GM19240 (cell line): Measurements from ENCODE around the gene YIPF2.
A peak's percentile ranks its signal among the peaks of the same experiment; 100 is the strongest.
"Not testable (repeated sequence)": the region's sequence is repeated elsewhere in the genome, so short reads cannot be mapped to it uniquely, and the experiment has no call there.

Source experiments
- DNase-seq: peaks from one replicate; pipeline ENCODE4 v3.0.0; 2011; ENCODE audit warnings: low spot score; ENCODE audit not compliant: insufficient read length

YIPF2 gene

DNA sequence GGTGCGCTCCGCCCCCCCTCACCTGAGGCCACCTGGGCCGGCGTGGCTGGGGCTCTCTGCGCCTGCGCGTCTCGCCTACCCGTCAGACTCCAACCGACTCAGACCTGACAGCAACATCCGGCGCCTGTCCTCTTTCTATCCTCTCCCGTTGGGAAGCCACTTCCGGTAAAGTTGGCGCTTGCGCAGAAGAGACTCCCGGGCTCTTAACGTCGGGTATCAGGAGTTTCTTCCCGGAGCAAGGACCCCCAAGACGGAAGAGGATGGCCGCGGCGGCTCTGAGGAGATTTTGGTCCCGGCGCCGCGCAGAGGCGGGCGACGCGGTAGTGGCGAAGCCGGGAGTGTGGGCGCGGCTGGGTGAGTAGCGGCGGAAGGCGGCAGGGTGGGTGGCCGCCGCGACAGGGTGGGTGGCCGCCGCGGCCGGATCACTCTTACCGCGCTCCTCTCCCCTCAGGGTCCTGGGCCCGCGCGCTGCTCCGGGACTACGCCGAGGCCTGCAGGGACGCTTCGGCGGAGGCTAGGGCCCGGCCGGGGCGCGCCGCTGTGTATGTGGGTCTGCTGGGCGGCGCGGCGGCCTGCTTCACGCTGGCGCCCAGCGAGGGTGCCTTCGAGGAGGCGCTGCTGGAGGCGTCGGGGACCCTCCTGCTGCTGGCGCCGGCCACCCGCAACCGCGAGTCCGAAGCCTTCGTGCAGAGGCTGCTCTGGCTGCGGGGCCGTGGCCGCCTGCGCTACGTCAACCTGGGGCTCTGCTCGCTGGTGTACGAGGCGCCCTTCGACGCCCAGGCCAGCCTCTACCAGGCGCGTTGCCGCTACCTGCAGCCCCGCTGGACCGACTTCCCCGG is at the start of gene YIPF2, which contains the start of gene TIMM29:
YIPF2 (minus strand) TSS at position 77 of the 839 bp plus-strand sequence. CDS start 229 bp downstream, outside the sequence.
TIMM29 (plus strand) TSS at position 249 of the 839 bp plus-strand sequence; CDS start at position 261, 12 bp downstream.
- DNase-seq, result peak; percentile 98

DNA sequence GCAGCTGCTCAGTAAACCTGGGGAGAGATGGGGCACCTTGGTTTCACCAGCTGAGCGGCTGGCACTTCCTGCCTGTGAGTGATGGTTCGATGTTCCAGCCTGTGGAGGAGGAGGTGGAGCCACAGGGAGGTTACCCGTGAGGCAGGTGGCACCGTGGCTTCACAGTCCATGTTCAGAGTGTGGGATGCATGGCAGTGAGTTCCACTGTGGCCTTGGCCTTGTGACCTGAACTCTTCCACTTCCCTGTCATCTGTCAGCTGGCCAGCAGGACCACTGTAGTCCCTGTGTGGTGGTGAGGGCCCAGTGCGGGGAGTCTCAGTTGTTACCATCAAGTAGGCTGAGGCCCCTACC is 49.3 kb upstream of the YIPF2 start:
- DNase-seq, result no peak

DNA sequence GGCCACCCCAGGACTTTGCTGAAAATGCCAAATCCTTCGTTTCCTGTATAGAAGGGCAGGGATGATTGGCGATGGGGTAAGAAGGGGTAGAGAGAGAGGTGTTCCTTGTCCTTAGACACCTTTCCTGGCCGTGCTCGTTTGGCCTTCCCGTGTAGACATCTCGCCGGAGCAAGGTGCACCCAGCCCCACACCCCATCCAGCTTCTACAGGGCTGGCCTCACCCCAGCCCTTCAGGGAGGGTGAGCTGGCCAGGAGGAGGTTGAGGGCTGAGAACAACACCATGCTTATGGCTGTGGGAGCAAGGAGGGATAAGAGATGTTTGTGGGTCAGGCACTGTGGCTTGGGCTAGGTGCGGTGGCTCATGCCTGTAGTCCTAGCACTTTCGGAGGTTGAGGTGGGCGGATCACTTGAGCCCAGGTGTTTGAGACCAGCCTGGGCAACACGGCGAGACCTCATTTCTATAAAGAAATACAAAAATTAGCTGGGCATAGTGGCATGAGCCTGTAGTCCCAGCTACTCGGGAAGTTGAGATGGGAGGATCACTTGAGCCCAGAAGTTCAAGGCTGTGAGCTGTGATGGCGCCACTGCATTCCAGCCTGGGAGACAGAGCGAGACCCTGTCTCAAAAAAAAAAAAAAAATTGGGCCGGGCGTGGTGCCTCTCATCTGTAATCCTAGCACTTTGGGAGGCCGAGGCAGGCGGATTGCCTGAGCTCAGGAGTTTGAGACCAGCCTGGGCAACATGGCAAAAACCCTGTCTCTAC is 47.9 kb upstream of the YIPF2 start:
- DNase-seq, result no peak

DNA sequence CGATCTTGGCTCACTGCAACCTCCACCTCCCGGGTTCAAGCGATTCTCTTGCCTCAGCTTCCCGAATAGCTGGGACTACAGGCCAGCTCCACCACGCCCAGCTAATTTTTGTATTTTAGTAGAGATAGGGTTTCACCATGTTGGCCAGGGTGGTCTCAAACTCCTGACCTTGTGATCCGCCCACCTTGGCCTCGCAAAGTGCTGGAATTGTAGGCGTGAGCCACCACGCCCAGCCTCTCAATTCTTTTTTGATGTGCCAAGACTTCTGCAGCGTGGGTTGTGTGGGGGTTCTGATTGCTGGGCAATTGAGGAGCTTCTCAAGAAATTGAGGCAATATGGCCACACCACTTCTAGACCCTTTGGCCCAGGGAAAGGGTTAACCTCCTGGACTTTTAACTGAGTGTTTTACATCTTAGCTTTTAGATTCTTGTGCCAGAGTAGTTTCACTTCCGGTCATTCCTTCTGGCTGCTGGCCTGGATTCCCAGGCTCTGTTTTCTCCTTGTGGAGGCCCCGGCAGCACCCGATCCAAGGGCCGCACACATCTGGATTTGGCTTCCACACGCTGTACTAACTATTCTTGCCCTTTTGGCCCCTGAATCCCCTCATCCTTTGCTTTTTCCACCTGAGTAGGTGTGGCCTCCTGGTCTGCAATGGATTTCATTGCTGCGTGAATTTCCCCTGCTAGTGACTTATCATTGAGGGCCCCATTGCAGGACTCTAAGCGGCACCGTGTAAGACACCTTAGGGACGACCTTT is 47.1 kb upstream of the YIPF2 start:
- no peak for DNase-seq

DNA sequence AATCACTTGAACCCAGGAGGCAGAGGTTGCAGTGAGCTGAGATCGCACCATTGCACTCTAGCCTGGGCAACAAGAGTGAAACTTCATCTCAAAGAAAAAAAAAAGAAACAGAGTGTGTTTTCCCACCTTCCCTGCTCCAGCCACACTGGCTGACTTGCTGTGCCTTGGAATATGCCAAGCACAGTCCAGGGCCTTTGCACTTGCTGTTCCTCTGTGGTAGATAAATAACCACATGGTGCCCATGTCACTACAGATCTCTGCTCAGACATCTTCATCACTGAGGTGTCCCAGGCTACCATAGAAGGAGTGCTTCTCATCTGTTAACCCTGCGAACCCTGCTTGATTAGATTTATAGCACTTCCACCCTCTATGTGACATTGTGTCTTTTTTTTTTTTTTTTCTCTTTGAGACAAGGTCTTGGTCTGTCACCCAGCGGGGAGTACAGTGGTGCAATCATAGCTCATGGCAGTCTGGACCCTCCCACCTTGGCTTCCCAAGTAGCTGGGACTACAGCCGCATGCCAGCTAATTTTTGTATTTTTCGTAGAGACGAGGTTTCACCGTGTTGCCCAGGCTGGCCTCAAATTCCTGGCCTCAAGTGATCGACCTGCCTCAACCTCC is 42.8 kb upstream of the YIPF2 start:
- no peak for DNase-seq

DNA sequence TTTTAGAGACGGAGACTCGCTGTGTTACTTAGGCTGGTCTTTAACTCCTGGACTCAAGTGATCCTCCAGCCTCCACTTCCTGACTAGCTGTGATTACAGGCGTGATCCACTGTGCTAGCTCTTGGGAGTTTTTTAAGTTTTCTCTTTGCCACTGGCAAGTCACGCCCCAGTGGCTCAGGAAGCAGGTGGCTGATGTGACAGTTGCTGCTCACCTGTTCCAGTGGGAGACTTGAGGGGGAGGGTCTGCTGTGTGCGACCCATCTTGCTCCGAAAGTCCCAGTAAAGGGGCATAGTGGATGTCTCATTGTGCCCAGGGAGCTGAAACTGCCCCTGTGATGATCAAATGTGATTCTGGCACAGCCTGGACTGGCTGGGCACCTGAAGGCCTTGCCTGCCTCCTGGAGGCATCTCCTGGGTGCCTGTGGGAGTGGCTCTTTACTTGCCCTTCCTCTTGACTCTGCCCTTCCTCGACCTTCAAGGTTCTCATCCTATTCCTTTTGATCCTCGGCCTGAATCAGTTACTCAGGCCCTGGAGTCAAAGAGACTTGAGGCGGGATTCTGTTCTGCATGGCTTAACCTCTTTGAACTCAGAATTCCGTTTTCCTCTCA is 40.2 kb upstream of the YIPF2 start:
- DNase-seq, result no peak

DNA sequence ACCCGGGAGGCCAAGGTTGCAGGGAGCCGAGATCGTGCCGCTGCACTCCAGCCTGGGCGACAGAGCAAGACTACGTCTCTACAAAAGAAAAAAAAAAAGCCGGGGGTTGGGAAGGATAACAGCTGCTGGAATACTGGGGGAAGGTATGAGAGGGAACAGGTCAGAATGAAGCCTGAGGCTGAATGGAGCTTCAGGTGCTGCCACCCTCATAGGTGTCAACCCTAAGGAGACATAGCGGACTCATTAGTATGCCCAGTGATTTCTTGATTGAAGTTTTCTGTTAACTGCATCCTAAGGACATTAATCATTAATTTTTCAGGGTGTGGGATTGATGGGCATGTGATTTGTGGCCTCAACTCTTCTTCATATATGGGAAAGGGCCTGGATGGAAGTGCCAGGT is 38.4 kb upstream of the YIPF2 start:
- DNase-seq, result no peak

DNA sequence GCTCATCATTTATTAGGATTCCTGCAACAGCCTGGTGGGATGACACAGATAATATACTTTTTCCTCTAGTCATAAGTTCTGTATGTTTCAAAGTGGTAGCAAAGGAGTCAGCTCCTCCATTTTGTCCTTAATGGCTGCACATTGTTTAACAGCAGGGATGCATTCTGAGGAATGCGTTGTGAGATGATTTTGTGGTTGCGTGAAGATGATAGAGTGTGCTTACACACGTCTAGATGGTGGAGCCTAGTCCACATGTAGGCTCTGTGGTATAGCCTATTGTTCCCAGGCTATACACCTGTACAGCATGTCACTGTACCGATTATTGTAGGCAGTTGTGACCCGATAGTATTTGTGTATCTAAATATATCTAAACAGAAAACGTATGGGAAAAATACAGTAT is 37.0 kb upstream of the YIPF2 start:
- no peak for DNase-seq

DNA sequence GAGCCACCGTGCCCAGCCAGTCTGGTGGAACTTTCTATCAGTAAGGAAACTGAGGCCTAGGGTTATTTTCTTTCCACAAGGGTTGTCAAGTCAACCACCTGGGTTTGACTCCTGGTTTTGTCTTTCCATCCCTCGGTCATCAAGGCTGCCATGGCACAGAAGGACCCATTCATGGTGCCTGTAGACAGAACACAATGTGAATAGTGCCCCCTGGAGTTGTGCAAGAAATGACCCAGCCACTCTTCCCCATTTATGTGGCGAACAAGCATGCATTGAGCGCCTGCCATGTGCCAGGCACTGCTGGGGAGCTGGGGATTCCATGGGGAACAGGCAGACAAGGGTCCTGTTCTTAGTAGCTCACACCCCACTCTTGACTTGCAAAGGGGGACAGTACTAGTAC is 36.5 kb upstream of the YIPF2 start:
- DNase-seq, result no peak

DNA sequence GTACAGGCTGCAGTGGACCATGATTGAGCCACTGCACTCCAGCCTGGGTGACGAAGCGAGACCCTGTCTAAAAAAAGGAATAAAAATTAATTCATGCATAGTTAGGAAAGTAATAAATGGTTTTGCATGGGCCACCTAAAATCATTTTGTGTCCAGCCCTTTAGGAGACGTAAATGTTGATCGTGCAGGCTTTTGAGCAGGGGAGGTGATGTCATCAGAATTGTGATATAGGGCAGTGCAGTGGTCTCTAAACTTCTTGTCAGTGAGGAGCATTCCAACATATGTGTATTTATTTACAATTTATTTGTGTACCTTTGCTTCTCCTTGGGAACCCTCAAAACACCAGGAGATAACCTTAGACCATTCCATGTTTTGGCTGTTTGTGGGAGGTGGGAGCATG is 35.4 kb upstream of the YIPF2 start:
- no peak for DNase-seq

DNA sequence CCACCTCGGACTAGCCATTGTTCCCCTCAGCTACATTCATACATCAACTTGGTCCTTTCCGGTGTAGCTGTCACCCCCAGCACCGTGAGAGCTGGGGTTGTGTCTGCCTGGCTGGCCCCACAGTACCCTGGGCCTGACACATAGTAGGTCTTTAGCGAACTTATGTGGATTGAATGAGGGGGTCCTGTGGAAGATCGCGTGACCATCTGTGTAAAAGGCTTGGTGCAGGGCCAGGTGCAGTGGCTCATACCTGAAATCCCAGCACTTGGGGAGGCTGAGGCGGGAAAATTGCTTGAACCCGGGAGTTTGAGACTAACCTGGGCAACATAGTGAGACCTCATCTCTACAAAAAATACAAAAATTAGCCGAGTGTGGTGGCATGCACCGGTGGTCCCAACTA is 34.4 kb upstream of the YIPF2 start:
- DNase-seq, result no peak

DNA sequence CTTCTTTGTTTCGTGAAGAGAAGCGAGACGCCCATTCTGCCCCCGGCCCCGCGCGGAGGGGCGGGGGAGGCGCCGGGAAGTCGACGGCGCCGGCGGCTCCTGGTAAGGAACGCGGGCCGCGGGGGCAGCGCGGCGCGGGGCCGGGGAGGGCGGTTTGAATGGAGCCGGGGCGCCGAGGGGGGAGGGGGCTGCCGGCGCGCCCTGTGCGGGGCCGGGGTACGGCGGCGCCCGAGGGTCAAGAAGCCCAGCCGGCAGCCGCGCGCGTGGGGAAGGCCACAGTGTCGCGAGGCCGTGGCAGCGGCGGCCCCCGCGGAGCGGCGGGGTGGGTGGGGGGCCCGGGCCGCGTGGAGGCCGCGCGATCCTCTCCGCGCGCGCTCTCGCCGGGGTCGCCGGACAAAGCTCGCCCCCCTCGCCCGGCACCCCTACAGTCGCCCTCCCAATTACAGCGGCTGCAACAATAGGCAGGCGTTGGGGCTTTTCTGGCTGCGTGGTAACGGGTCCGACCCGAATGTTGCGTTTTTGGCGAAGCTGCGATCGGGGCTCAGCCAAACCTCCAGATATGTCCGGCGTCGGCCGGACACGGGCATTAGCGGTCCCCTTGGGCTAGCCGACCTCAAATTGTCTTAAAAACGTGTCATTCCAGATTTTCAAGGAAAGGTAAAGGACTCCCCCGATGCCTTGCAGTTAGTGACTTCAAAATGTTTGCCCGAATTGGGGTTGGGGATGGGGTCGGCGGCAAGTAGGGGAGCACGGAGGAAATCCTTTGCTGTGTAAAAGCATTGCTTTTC is 32.8 kb upstream of the YIPF2 start:
- DNase-seq, result no peak

DNA sequence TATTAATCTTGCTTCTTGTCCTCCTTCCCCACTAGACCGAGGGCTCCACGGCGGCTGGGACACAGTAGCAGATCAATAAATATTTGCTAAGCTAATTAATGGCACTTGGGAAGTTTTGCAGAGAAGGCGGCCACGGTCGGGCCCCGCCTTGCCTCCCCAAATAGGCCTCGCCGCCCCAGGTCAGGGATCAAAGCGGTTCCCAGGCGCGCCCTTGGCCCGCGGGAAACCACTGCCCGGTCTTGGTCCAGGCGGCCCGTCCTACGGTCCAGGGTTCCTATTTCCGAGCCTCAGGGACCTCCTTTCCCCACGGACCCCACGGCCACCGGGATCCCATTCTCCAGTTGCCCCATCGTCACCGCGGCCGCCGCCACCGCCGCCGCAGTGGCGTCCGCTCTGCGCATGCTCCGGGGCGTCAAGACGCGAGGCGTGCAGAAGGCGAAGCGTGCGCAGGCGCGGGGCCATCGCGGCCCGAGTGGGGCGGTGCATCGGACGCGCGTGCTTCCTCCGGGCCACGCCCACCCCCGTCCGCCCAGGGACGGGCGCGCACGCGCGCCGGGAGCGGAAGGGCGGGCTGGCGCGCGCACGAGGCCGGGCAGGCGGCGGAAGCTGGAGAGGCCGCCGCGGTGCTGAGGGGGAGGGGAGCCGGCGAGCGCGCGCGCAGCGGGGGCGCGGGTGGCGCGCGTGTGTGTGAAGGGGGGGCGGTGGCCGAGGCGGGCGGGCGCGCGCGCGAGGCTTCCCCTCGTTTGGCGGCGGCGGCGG is 32.1 kb upstream of the YIPF2 start, which contains the start of gene SMARCA4:
SMARCA4 (plus strand) TSS at position 717 of the 759 bp plus-strand sequence. CDS start 23,122 bp downstream, outside the sequence.
- DNase-seq, result peak; percentile 87

DNA sequence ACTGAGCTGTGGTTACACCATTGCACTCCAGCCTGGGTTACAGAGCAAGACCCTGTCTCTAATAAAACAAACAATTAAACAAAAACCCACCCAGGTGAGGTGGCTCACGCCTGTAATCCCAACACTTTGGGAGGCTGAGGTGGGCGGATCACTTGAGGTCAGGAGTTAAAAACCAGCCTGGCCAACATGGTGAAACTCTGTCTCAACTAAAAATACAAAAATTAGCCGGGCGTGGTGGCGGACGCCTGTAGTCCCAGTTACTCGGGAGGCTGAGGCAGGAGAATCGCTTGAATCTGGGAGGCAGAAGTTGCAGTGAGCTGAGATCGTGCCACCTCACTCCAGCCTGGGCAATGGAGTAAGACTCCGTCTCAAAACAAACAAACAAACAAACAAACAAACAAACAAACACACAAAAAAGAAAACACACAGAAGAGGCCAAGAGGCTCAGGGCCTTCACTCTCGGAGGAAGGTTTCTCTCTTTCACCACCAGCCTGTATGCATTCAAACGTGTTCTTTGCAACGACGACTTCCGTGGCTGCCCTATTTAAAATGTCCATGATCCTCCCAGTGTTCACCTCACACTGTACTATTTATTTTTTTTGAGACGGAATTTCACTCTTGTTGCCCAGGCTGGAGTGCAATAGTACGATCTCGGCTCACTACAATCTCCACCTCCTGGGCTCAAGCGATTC is 31.0 kb upstream of the YIPF2 start:
- DNase-seq, result not testable (repeated sequence)

DNA sequence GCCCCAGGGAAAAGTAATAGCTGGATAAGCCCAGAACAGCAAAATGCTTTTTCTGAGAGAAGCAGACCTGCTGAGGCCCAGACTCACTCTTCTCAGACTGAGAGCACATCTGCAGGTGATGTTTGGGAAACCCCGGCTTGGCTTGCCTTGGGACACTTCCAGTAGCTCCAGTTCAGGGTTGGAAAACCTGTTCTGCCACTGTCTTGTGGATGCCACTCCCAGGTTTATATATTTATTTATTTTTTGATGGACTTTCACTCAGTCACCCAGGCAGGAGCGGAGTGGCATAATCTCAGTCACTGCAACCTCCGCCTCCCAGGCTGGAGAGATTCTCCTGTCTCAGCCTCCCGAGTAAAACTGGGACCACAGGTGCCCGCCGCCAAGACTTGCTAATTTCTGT is 24.4 kb upstream of the YIPF2 start:
- no peak for DNase-seq

DNA sequence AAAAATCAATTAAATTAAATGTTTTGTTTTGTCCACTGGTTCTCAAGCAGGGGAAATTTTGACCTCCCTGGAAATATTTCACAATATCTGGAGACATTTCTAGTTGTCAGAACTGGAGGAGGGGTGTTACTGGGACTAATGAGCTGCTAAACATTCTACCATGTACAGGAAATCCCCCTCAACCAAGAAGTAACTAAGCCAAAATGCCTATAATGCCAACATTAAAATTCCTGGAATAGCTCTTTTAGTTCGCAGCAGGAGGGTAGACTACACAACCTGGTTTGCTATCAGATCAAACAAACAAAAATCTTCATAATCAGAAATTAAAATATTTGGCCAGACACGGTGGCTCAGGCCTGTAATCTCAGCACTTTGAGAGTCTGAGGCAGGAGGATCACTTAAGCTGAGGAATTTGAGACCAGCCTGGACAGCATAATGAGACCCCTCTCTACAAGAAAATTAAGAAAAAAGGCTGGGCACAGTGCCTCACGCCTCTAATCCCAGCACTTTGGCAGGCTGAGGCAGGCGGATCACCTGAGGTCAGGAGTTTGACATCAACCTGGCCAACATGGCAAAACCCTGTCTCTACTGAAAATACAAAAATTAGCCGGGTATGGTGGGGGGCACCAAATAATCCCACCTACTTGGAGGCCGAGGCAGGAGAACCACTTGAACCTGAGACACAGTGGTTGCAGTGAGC is 18.7 kb upstream of the YIPF2 start:
- no peak for DNase-seq

DNA sequence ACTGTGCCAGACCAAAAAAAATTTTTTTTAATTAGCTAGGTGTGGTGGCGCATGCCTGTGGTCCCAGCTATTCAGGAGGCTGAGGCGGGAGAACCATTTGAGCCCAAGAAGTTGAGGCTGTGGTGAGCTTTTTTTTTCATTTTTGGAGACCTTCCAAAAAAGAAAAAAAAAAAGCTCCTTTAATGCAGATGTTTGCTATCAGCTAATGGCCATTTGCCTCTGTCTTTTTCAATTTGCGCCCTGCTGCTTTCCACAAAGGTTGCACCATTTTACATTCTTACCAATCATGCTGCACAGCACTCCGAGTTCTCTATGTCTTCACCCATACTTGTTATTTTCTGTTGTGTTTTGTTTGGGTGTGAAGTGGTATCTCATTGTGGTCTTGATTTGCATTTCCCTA is 16.8 kb upstream of the YIPF2 start:
- no peak for DNase-seq

DNA sequence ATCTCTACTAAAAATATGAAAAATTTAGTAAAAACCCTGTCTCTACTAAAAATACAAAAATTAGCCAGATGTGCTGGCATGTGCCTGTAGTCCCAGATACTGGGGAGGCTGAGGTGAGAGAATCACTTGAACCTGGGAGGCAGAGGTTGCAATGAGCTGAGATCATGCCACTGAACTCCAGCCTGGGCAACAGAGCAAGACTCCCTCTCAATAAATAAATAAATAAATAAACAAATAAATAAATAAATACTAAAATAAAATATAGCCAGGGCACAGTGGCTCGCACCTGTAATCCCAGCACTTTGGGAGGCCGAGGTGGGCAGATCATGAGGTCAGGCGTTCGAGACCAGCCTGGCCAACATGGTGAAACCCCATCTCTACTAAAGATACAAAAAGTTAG is 15.0 kb upstream of the YIPF2 start:
- not testable (repeated sequence) for DNase-seq
